ENCODE data around the gene IMPG2. TPM values are rescaled to one million over a fixed set of nuclear protein-coding genes. Genes with fewer than 3 reads are reported as not detected.

The IMPG2 gene
- polyA plus RNA-seq, 1 donor: 1.8 TPM

DNA sequence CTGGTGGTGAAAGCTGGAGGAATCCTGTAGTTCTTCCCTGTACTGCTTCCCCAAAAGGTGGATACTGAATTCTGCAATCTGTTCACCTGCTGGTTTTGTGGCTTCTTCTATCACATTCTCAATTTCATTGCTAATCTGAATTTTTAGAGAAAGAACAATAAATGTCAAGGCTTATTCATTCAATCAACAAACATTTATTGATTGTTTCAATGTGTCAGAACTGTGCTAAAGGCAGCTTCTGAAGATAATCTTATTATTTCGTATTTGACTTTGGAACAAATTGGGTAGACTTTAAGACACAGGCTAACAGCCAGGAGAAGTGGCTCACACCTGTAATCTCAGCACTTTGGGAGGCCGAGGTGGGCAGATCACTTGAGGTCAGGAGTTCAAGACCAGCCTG lies 46.8 kb downstream of the IMPG2 start:
- DNase-seq (ENCODE audit: low read depth): no peak

DNA sequence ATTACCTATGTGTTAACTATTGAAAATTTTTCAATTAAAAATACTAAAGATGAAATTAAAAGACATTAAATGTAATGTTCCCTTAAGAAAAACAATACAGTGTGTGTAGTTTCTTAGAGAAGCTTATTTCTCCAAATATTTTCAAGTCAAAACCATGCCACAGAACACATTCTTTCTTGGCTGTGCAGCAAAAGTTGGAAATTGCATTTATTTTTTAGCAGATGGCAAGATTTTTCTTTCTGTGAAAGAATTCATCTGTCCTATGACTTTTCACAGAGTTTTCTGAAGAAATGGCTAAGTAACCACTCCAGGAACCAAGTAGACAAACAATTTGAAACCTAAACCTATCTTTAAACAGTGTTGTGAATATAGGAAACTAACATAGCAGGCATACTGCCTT lies 47.2 kb downstream of the IMPG2 start:
- DNase-seq (ENCODE audit: low read depth): no peak

DNA sequence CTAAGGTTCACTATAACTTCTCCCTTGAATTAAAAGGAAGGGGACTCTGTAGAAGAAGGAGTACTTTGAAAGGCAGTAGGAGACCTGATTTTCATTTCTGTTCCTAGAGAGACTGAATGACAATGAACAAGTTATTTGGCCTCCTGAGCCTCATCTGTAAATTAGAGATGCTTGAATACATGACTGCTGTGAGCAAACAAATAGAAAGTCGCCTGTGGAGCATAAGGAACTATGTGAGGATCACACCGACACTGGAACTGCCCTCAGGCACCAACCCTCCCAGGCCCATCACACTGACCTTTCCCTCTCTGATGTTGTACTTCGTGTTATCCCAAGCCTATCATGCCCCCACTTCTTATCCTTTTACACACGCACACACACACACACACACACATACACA lies 48.6 kb downstream of the IMPG2 start:
- no peak for DNase-seq (ENCODE audit: low read depth)

DNA sequence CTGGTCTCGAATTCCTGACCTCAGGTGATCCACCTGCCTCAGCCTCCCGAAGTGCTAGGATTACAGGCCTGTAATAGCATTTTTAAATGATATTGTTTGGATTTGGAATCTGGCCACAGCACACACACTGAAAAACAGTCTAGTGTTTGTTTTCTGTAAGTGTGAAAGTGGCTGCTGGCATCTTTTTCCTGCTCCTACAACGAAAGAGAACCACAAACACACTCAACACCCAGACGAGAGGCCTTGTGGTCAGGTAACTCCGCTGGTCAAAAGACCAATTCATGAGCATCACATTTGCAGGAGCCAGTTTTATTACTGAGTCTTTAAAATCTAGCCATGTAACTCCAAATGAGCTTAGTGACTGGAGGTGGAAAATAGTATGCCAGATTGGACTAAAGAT lies 50.2 kb downstream of the IMPG2 start:
- DNase-seq (ENCODE audit: low read depth): no peak

DNA sequence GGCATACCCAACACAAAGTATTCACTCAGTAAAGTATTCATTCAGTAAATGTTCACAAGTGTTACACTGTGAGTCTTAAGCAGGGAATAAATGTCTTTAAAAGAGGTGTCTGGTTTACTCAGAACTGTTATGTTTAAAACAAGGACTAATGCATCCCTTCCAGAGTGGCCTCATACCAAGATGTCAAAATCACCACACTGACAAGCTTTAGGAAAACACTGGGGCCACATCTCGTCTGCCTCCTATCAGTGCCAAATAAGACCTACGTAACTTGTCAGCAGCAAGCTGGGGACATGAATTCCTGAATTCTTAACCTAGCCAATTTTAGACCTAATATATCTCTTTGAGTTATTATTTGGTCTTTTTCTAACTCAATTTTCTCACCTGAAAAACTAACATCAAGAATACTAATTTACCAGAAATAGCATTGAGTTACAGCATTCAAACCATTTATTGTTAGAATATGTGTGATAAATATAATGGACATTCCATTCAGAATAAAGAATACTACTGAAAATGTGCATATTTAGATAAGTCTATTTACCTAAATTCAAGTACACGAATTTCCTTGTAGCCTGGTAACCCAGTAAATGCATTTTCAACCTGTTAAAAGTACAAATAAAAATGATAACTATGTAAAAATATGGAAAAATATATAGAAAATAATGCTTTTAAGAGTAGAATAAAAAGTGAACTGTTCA lies 51.3 kb downstream of the IMPG2 start:
- DNase-seq (ENCODE audit: low read depth): no peak

DNA sequence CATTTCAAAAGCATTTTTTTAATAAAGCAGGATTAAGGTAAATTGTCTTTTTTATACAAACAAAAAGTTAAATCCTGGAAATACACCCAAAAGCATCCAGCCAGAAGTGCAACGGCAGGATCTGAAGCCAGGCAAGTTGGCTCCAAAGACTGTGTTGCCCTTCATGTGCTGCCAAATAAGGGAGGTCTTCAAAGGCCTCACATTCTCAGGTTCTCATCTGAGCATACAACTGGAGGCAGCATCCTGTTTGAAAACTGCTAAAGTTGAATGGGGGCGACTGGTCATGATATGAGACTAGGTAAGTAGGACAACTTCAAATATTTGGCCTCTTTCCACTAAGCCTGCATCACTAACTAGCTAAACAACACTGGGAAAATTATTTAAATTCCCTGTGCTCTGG lies 52.2 kb downstream of the IMPG2 start:
- no peak for DNase-seq (ENCODE audit: low read depth)

DNA sequence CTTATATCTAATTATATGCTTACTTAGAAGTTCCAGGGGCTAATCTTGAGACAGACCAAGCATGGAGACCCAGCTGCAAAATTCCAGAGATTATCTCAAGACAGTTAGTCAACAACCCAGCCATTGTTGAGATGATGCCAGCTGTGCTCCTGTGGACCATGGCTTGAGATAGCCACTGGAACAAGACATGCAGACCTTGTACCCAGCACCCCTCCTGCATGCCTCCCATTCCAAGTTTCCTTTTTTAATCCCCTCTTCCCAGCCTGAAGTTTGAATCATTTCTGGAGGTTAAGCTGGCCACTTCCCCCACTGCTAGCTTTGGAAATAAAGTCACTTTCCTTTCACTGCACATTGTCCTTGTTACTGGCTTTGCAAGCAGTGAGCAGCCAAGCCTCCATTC lies 53.8 kb downstream of the IMPG2 start:
- DNase-seq (ENCODE audit: low read depth): no peak

DNA sequence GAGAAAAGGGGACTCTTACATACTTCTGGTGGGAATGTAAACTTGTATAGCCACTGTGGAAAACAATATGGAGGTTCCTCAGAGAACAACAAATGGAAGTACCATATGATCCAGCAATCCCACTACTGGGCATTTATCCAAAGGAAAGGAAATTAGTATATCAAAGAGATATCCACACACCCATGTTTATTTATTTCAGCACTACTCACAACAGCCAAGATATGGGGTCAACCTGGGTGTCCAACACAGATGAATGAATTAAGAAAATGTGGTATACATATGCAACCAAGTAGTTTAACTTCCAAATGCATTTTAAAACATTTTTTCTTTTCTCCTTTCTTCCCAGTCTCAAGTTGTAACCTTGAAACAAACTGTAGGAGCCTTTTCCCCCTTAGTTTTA lies 54.3 kb downstream of the IMPG2 start:
- no peak for DNase-seq (ENCODE audit: low read depth)

DNA sequence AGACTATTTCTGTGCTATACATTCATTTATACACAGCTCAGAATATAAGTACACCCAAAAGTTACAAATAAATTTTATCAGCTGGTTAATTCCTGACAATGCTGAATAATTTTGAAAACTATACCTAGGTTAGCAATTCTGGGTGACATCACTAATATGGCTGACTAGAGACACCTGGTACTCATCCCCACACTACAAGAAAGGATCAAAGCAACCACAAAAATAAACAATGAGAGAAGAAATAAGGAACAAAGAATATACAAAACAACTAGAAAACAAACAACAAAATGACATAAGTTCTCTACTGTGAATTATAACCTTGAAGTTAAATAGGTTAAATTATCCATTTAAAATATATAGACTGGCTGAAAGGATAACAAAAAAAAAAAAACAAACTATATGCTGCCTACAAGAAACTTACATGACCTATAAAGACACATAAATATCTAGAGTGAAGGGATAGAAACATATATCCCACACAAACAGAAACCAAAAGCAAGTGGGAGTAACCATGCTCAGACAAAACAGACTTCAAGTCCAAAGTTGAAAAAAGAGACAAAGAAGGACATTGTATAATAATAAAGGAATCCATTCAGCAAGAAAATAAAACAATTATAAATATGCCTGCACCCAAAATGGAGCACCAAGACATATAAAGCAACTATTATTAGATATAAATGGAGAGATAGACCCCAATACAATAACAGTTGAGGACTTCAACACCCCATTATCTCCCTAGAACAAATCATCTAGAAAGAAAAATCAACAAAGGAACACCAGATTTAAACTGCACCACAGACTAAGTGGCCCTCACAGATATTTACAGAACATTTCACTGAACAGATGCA lies 57.8 kb downstream of the IMPG2 start:
- no peak for DNase-seq (ENCODE audit: low read depth)

DNA sequence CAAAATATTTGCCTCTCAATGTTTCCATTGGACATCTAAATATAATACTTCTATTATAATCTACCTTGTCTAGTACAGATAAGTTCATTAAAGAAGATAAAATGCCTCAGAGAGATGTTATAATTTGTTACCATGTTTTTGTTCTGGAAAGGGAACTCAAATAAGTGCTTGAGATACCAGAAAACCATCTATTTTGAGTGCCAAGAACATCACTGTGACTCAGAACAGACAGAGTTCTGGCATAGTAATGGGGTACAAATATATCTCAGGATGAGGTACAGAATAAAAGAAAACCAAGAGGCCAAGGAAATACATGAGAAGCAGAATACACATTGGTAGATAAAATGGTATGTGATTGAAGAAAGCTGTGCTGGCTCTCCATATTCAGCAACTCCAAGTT lies 58.9 kb downstream of the IMPG2 start:
- DNase-seq (ENCODE audit: low read depth): no peak

DNA sequence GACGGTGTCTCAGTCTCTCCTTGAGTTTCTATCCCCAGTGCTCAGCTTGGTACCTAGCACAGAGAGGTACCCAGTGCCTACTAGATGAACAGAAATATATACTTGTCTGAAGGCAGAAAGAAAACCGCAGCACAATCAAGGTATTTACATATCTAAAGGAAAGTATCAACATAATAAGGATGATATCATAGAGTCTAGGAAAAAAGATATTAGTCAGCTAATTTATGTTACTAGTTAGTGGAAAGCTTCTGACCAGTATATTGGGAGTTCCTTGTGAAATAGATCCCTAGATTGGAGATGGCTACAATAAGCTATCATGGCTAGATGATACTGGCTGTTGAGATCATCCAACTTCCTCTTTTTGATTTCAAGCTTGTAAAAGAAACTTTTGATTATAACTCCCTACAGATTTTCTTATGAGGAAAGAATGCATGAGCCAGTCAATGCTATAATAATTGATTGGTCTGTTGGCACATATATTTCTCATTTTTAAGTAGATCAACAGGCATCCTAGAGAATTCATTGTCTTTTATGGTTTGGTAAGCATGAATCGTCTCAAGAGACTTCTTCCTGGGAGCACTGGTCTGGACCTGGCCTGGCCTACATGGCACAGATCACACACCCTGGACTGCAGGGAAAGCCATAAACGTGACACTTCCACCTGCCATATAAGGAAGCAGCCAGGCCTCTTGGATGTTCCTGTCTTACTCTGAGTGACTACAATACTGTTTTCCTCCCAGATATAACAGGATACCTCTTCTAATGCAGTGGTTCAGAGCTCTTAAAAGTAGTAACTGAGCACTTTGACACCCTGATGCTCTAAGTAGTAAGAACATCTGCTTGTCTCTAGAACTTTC lies 60.7 kb downstream of the IMPG2 start:
- no peak for DNase-seq (ENCODE audit: low read depth)

DNA sequence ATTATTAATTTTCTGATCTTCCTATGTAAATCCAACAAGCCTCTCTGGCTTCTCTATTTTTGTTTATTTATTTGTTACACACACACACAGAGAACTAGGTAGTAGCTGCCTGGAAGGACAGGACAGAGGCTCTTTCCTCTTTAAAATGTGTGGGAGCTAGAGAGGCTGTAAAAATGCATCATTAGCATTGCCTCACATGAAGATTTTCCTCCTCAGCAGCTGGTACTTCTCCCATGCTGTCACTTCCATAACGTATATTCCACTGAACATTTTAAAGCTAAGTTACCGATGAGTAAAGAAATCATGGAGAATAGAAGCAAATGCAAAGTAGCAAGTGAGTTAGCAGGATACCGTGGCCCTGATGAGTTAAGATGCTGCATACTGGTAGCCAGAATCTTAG lies 63.9 kb downstream of the IMPG2 start:
- no peak for DNase-seq (ENCODE audit: low read depth)

DNA sequence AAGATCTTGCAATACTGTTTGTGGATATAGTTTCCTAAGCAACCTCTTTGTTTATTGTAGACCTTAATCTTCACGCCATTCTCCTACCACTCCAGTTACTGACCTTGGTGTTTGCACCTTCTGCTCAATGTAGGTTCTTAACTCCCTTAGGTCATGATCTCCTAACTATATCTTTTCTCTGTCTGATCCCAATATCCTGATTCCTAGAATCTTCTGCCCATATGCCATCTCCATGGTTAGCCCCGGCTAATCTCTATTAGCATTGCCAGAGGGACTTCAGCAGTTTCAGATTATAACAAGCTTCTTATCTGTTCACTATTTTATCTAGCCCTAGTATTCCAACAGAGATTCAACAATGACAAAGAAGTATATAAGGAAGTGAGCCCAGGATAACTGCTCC lies 64.9 kb downstream of the IMPG2 start:
- no peak for DNase-seq (ENCODE audit: low read depth)

DNA sequence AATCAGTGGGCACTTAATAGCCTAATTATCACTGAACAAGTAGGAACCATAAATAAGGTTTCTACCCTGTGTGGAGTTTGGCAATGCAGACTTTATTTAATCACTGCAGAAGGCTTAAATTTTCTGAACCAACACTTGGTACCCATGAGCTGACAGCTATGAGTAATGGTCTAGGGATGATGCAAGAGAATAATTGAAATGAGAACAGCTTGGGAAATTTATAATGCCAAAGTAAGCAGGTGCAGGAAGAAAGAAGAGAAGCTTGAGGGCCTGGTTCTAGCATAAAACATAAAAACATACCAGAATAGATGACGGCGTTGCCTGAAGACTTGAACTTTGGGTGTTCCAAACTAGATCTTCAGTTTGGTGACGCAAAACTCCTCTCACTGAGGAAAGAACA lies 67.0 kb downstream of the IMPG2 start:
- no peak for DNase-seq (ENCODE audit: low read depth)

DNA sequence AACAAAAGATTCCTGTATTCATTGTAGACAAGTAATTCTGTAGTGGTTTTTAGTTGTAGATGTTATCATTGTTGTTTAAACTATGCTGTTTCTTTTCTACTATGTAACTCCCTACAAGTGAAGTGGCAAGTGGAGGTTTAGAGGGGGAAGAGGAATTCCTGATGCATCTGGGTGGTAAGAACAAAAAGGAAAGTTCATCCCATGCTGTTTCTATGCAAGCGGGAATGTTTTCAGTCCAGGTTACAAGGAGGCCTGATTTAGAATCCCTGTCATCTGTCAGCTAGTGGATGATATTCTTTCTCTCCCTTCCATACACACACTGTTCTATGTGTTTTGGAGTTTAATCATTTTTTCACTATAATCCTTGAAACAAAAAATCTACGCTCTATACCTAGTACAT lies 67.4 kb downstream of the IMPG2 start:
- DNase-seq (ENCODE audit: low read depth): no peak

DNA sequence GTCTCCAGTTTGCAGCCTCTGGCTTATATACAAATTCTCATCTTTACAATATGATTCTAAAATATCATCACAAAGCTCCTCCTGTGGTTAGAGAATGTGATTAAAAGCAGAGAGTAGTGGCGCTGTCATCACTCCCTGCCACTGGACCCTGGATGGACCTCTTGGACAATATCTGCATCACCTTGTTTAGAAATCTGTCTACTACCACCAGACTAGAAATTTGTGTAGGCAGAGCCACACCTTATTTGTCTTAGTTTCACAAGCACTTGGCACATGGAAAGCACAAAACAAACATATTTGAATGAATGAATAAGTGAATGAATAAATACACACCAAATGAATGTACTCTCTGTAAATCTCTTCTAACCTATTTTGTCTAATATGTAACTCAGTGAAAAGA lies 68.1 kb downstream of the IMPG2 start:
- no peak for DNase-seq (ENCODE audit: low read depth)

DNA sequence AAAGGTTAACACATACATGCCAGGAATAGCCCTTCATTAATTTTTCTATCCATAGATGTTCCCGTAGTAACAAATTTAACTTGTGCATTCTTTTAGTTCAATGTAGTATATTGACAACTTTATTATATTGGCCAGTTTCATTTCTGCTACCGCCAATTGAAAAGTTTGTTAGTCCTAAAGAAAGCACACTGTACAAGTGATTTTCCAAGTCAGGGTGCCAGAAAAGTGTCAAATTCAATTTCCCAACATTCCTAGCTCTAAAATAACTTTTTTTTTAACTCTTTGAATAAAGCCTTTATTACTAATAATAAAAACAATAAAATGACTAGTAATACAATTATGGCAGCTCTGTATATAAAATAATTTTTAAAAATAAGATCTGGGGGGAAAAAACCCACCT lies 68.9 kb downstream of the IMPG2 start:
- DNase-seq (ENCODE audit: low read depth): no peak

DNA sequence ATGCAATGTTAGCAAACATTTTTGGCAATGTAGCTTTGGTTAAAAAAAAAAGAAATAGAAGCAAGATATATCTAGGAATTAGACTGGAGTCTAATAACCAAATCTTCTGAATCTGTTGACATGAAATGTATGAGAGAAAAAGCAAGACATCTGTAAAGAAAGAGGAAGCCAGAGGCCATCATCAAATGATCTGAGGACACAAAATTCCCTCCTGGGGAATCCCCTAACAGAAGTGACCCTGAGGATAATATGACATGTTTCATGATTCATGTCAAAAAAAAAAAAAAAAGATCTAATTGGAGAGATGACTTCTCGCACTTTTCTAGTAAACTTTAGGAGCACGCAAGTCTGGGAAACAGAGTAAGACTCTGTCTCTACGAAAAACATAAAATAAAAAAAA lies 70.9 kb downstream of the IMPG2 start:
- DNase-seq (ENCODE audit: low read depth): no peak

DNA sequence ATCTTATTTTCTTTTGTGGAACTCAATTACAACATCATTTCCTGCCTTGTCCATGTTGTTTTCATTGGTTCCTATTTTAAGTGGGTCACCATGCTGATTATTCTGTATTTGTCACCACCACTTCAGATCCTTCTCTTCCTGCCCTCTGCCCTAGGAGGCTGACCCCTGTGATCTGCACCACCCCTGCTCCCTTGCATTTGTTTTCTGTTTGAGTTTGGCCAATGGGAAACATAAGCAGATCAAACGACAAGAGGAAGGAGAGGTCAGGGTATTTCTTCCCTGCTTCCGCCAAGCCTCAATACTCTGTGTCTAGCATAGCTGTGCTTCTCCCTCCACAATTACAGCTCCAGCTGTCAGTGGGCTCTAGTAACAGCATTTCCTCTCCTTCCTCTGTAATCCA lies 71.6 kb downstream of the IMPG2 start:
- DNase-seq (ENCODE audit: low read depth): no peak

DNA sequence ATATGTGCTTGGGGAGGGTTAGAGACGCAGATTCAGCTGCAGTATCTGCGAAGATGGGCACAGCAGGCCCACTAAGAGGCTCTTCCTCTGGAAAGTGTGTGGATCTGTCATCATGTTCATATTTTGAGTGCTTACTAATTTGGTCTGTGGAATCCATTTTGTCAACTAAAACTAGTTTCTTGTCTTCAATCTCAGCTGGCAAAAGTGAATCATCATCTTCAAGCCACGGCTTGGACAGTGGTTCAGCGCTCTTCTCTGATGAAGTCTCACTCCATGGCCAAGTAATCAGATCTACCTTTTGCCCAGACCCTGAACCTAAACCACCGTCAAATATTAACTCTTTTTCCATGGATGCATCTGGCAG lies 76.2 kb downstream of the IMPG2 start:
- DNase-seq (ENCODE audit: low read depth): no peak

DNA sequence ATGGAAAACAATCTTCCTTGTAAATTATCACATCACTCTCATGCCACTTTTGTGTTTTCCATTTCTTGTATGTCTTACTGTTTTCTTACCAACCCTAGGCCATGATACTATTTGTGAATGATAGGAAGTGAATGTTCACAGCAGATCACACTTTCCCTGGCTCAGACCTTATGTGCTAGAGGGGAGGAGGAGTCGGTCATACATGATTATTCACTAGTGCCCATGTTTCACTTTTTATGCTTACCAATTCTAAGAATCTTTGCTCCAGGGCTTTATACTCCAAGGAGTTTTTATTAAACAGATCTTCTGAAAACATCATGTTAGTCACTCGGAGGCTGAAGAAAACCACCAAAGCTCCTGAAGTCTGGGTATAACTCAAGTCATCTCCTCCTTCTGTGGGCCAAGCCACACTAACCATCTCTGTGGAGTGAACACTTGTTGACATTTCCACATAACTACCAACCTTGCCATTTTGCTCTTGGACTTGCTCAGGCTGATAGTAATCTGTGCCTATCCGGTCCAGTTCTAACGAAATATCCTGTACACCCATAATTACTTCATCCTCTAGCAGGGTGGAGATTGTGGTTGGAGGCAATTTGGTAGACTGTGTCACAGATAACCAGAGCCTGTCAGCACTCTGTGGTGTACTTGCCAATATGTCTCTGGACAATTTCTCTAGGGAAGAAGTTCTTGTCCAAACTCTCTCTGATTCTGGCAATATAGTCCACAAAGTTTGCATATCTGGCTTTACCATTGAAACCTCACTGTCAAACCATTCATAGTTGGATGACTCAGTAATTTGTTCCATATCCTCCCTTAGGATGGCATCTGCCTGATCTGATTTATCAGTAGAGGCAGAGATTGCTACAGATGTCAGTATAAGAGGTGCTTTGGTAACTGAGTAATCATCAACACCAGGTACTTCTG lies 76.8 kb downstream of the IMPG2 start:
- no peak for DNase-seq (ENCODE audit: low read depth)
